Activated gamma-delta T cell treated with Interleukin-2 at 50 U/mL for 16 hours (primary cell): ENCODE measurements around the gene ZNF219.

ENCODE experiments used
- DNase-seq: peaks from one replicate; pipeline ENCODE4 v3.0.0-alpha.2; 2020

The ZNF219 gene

DNA sequence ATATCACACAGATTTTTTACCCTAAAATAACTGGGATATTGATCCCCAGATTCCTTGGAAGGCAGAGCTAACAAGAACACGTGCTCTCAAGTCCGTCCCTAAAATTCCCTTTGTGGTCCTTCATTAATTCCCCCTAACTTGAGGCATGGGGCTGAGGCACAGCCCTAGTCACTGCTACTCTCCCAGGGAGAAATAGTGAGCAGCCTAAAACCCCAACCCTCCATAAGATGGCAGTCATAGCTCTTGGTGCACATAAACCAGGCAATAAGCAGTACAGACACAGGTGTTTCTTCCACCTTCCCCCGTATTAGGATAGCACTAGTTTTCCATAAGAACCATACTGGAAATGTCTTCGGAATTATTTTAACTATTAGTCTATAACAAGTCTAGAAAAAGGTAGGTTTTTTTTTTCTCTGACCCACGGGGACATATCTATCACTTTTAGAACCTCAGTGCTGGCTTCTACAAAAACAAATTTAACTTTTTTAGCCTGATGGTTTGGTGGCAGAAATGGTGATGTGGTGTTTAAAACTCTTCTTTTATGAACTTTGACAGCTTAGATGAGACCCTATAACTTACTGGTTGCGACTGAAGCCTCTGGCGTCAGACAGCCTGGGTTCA lies 31.5 kb downstream of the ZNF219 start:
- DNase-seq, result no peak

DNA sequence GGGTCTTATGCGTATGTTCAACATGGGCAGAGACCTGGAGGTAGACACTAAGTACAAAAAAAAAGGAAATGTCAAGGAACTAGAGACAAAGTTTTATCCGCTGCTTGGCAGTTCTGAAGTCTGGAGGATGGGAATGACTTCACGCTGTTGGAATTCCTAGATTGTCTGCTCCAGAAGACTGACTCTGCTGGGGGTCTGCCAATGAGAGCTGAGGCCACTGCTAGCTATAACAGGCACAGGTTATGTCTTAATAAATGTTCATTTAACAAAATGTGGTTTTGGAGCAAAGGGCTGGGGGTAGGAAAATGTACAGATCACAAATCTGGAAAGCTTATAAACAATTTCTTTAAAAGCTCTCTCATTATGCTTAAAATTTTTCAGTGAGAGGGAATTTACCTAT lies 35.0 kb downstream of the ZNF219 start:
- DNase-seq, result no peak

- no peak for DNase-seq
These were observed 37.1 kb downstream of the ZNF219 start for GRCh38 chr14:21061347-21061668.

- DNase-seq, result no peak
These were observed 37.7 kb downstream of the ZNF219 start for GRCh38 chr14:21060614-21061346.

- no peak for DNase-seq
These were observed 38.4 kb downstream of the ZNF219 start for GRCh38 chr14:21059842-21060613.

GRCh38 chr14:21058903-21059302 lies 39.6 kb downstream of the ZNF219 start:
- no peak for DNase-seq

- no peak for DNase-seq
These were observed 40.4 kb downstream of the ZNF219 start, which contains the start of gene RNASE8 for GRCh38 chr14:21057803-21058675. RNASE8 (plus strand) TSS chr14:21057822; CDS start chr14:21057893, 71 bp downstream.

- DNase-seq, result no peak
These were observed 41.8 kb downstream of the ZNF219 start for GRCh38 chr14:21056520-21057163.

GRCh38 chr14:21055432-21056117 lies 42.9 kb downstream of the ZNF219 start:
- DNase-seq, result no peak

DNA sequence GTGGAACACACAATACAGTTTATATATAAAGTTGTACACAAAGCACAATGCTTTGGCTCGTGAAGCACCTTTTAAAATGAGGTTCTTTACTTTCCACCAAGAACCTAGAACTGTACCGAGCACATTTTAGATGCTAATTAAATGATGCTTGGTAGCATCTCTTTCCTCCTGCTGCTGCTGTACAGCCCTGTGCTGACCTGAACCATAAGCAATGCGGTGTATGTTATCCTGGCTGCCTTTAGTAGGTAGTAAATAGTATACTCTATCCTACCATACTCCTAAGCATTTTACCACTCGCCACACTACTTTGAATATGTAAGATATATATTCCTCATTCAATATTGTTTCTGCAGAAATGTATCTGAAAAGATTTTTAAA lies 43.7 kb downstream of the ZNF219 start:
- no peak for DNase-seq

GRCh38 chr14:21054123-21054767 lies 44.2 kb downstream of the ZNF219 start:
- no peak for DNase-seq

- no peak for DNase-seq
These were observed 45.0 kb downstream of the ZNF219 start for GRCh38 chr14:21053184-21054122.

- DNase-seq, result no peak
These were observed 47.9 kb downstream of the ZNF219 start for GRCh38 chr14:21050597-21050996.

- no peak for DNase-seq
These were observed 49.2 kb downstream of the ZNF219 start for GRCh38 chr14:21049271-21049673.

- DNase-seq, result no peak
These were observed 49.8 kb downstream of the ZNF219 start for GRCh38 chr14:21048638-21049037.

- DNase-seq, result no peak
These were observed 51.1 kb downstream of the ZNF219 start for GRCh38 chr14:21047378-21047781.

- no peak for DNase-seq
These were observed 54.4 kb downstream of the ZNF219 start for GRCh38 chr14:21043974-21044618.

GRCh38 chr14:21043387-21043973 lies 55.0 kb downstream of the ZNF219 start:
- no peak for DNase-seq

GRCh38 chr14:21042918-21043317 lies 55.5 kb downstream of the ZNF219 start:
- DNase-seq, result no peak
